CD4-positive, alpha-beta T cell treated with Interleukin-6 at 100 ng/mL for 8 hours (primary cell): ENCODE data around the gene FGG.

Experiments used
- DNase-seq: peaks from one replicate; pipeline ENCODE4 v3.0.0-alpha.2; 2020; ENCODE audit warnings: mixed read lengths, low spot score

The FGG gene

DNA sequence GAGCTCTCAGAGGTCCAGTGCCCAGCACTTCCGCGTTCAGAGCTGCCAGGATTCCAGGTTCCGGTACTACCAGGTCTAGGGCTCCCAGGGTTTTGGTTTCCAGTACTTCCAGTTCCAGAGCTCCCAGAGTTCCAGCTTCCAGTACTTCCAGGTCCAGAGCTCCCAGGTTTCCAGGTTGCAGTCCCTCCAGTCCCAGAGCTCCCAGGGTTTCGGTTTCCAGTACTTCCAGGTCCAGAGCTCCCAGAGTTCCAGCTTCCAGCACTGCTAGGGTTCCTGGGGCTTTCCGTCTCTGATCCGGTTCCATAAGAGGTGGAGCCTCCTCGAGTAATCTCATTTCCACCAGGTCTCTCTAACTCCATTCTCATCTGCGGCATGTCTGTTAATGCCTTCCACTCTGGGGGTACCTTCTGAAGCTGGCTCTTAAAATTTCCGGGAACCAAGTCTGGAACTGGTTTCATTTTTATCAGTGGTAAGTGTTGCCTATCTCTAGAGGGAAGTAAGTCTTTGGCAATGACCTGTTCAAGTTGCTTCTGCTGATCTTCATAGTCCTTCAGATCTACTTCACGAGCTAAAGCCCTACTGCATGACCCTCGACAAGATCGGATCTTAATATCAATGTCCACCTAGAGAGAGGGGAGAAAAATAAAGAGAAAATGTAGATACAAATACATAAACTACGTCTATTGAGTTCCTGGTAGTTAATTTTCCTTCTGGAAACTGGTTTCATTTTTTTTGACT, 26.0 kb downstream of the FGG start:
- DNase-seq, result no peak

DNA sequence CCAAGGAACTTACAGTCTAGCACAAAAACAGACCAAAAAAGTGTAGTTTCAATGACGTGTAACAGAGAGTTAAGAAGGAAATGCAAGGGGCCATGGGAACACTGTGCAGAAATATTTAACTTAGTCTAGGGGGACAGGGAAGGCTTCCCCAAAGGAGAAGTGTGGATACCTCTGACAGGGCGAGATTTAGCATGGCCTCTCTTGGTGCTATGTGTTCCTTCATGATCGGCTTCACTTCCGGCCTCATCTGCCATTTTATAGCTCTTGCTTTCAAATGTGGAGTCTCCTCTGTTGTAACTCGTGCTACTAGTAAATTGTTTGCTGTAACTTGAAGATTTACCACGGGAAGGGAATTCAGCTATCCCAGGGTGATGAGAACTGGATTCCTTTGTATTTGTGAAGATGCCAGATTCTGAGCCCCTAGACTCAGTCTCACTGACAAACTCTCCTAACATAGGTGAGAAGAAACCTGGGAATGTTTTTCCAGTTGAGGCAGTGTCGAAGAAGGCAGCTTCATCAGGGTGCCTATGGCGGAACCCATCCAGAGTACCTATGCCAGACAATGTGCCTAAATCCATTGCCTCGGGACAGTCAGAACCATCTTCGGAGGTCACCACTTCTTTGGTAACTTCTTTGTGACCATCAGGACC, 27.0 kb downstream of the FGG start:
- DNase-seq, result no peak

- DNase-seq, result no peak
Measured at GRCh38 chr4:154584259-154584658, 28.2 kb downstream of the FGG start.

DNA sequence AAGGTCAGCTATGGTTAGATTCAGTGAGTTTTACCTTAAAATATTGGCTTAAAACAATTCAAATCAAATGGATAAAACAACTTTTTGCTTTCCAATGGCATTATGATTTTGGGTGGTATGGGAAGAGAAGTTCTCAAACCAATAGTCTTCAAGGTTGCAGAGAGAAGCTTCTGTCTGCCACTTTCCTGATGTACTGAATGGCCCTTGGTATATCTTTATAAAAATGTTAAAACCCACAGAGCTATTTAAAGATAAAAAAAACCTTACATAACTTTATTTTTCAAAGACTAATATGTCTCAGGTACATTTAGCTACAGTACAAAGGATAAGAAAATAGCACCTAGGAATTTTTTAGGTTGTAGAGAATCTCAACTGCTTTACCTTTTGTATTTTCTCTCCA, 28.8 kb downstream of the FGG start:
- no peak for DNase-seq

DNA sequence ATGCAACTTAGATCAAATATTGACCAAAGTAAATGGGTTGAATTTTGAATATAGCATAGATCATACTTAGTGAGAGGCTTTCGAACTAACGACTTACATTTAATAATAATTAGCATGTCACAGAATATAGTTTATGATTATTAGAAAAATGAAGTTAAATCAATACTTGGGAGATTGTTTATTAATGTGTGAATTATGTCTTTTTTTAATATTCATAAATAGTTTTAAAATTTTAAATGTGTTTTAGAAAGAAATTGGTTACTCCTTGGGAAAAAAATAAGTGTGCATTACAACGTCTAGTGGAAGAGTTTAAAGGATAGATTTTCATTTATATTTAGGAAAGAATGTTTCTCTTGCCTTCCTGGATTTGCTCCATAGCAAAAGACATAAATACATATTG, 29.2 kb downstream of the FGG start:
- no peak for DNase-seq

DNA sequence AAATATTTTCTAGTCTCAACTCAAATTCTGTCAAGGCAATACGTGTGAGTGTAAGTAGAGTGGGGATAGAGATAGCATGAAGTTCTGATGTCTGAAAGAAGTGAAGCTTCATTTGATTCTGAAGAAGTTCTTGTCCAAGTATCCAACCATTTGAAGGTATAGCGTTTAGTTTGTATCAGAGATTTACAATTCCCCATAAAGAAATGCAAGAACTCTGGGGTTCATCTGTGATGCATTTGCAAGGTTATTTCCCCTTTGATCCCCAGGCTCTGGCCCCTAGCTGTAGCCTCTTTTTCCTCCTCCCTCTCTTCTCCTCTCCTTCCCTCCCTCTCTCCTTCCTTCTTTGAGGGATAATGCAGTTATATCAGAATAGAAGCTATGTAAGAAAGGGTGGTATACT, 29.7 kb downstream of the FGG start:
- no peak for DNase-seq

DNA sequence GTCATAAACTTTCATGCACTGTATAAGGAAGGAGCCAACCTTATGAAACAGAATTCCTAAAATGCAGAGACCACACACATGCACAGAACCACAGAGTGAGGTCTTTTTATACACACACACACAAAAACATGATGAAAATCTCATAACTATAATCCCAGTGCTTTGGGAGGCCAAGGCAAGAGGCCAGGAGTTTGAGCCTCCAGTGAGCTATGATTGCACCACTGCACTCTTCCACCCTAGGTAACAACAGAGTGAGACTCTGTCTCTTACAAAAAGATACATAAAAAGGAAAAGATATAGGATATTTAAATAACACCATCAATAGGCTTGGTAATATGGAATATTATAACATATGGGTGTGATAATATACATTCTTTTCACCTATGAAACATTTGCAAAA, 32.5 kb downstream of the FGG start:
- no peak for DNase-seq

DNA sequence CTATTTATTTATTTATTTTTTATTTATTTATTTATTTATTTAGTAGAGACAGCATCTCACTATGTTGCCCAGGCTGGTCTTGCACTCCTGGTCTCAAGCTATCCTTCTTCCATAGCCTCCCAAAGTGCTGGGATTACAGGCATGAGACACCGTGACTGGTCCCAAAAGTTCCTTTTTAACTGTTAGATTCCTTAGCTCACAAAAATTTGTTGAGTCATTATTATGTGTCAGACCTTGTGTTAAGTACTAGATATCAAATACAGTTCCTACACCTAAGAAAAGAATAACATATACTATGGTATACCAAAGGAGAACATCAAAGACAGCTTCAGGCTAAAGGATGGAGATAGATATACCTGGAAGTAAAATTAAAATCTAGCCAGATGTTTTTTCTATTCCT, 33.5 kb downstream of the FGG start:
- DNase-seq, result no peak

DNA sequence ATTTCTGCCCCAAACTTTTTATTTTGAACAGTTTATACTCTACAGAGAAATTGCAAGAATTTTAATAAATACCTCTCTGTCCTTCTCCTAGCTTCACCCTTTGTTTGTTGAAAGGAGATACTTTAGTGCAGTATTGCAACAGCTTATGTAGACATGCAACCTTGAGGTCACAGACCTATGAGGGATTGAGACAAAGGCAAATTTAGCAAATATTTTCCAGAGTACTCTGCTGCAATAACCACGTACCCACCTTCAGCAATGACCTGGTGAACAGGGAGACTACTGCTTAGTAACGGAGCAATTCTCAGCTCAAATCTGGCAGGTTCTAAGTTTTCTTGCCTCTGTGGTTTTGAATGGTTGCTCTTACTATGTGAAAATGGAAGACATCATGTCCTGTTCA, 35.1 kb downstream of the FGG start:
- DNase-seq, result no peak

- no peak for DNase-seq
Measured at GRCh38 chr4:154574311-154574710, 38.1 kb downstream of the FGG start.

DNA sequence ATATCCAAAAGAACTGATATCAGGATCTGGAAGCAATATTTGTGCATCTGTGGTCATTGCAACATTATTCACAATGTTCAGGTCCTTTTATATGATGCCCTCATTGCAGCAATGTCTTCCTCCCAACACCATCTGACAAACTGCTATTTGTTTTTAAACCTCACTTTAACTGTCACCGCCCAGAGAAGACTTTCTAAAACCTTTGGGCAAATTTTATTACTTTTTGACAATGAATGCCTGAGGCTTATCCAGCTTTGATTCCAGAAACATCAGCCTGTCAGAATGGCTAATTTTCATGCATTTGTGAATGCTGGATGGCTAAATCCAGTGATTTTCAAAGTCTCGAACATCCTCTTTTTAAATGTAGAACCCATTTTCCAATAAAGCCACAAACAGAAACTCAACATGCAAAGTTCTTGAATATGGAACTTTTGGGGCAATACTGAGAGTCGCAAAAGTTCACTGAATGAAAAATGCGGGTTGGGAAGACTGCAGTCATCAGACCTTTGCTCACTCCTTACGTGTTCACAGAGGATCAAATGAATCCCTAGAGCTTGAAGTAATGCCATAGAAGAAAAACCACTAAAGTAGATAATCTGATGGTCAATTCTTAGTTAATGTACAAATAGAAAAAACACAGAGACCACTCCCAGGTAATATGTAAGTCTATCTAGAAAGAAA, 39.1 kb downstream of the FGG start:
- DNase-seq, result no peak

DNA sequence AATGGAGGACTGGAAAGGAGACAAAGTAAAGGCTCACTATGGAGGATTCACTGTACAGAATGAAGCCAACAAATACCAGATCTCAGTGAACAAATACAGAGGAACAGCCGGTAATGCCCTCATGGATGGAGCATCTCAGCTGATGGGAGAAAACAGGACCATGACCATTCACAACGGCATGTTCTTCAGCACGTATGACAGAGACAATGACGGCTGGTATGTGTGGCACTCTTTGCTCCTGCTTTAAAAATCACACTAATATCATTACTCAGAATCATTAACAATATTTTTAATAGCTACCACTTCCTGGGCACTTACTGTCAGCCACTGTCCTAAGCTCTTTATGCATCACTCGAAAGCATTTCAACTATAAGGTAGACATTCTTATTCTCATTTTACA, 42.9 kb downstream of the FGG start:
- no peak for DNase-seq

DNA sequence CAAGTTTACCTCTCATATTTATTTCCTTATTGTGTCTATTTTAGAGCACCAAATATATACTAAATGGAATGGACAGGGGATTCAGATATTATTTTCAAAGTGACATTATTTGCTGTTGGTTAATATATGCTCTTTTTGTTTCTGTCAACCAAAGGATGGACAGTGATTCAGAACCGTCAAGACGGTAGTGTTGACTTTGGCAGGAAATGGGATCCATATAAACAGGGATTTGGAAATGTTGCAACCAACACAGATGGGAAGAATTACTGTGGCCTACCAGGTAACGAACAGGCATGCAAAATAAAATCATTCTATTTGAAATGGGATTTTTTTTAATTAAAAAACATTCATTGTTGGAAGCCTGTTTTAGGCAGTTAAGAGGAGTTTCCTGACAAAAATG, 43.4 kb downstream of the FGG start:
- no peak for DNase-seq

GRCh38 chr4:154566639-154567204, 45.7 kb downstream of the FGG start:
- no peak for DNase-seq

DNA sequence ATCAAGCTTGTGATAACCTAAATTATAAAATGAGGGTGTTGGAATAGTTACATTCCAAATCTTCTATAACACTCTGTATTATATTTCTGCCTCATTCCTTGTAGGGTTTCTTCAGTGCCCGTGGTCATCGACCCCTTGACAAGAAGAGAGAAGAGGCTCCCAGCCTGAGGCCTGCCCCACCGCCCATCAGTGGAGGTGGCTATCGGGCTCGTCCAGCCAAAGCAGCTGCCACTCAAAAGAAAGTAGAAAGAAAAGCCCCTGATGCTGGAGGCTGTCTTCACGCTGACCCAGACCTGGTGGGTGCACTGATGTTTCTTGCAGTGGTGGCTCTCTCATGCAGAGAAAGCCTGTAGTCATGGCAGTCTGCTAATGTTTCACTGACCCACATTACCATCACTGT, 46.8 kb downstream of the FGG start:
- no peak for DNase-seq

GRCh38 chr4:154564311-154564710, 48.1 kb downstream of the FGG start:
- no peak for DNase-seq

DNA sequence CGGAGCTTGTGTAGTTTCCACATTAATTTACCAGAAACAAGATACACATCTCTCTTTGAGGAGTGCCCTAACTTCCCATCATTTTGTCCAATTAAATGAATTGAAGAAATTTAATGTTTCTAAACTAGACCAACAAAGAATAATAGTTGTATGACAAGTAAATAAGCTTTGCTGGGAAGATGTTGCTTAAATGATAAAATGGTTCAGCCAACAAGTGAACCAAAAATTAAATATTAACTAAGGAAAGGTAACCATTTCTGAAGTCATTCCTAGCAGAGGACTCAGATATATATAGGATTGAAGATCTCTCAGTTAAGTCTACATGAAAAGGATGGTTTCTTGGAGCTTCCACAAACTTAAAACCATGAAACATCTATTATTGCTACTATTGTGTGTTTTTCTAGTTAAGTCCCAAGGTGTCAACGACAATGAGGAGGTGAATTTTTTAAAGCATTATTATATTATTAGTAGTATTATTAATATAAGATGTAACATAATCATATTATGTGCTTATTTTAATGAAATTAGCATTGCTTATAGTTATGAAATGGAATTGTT, 49.7 kb downstream of the FGG start, which contains the start of gene FGB:
TSS of gene FGB (plus strand) at position 315 of the 558 bp plus-strand sequence. CDS start at position 323, 8 bp downstream.
- DNase-seq, result no peak

DNA sequence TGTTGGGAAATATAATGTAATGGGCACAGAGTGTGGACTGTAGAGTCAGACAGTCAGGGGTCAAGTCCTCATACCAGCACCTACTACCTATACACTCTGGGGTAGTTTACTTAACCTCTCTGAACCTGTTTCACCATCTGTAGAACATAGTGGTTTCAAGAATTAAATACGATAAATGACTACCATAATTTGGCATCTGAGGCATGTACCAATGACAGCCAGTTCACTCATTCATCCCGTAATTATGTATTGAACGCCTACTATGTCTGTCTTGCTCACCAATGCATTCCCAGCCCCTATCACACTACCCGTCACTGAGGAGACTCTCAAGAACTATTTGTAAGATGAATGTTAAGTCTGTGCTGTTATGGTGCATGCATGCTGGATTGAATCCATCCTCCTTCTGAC, 51.6 kb downstream of the FGG start:
- DNase-seq, result no peak

DNA sequence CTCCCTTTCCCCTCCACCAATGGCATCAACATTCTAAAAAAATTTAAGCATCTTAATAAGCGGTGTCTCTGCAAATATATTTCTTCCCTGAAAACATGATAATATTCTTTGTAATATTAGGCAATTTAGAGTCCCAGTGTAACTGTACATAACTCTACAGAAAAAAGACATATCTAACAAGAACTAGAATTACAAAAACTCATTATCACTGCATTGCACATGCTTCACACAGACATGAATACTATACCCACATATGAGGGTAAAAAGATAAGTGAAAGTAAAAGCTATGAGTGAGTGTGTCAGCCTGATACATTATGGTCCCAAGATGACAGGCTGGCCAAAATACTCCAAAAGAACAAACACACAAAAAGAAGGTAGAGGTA, 52.0 kb downstream of the FGG start:
- no peak for DNase-seq

DNA sequence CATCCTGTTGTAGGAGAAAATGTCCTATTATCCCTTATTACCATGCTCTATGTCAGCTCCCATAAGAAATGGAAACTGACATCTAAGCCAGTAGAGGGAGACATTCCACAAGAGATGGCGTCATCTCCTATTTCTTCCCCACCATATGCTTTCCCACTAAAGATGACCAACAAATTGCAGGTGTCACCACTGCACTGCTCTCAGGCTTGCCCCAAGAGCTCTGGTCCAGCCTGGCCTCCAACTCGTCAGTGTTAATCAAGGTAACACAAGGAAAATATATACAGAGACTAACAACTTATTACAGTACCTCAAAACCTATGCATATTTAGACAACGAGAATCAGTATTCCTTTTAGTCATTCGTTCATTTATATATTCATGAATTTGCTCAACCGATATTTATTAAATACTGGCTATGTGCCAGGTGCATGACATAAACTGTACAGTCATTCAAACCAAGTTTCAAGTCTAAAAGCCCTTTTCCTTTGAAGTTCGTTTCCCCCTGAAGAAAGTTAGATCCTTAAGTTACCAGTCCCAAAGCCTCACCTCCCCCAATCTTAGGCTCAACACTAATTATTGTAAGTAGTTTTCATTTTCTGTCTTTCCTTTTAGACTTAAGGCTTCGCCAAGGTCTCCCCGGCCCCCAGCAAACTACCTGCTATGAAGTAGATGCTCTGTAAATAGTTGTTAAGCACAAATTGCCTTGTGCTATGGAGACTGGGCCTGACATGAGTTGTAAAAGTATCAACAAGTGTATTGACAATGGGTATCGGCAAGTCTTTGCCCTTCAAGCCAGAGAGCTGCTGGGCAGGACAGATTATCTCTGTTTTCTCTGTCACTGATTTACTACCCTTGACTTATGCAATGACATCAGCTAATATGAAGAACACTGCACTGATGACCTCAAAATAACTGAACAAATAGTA, 52.7 kb downstream of the FGG start:
- DNase-seq, result no peak

DNA sequence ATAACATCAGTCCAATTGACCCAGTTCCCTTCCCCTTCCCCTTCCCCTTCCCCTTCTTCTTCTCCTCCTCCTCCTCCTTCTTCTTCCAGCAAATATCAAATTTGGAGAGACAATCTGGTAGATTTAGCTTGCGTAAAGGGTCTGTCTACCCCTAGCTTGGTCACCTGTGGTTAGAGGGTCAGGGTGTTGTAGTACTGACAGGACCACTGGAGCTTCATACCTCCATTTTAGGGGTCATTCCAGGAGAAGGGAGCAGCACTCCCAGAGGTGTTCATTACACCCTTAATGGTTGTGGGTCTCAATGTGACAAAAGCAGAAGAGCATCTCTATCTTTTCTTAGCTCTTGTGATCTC, 53.3 kb downstream of the FGG start:
- DNase-seq, result no peak
